IPS DF 4.7 (cell line): ENCODE measurements around the gene CAPNS1.
"Not testable (repeated sequence)": the region's sequence is repeated elsewhere in the genome, so short reads cannot be mapped to it uniquely, and the experiment has no call there.

Source experiments
- DNase-seq: peaks from one replicate; pipeline ENCODE4 v3.0.0-alpha.2; 2013; ENCODE audit warnings: low spot score; ENCODE audit errors: extremely low read depth

The CAPNS1 gene

DNA sequence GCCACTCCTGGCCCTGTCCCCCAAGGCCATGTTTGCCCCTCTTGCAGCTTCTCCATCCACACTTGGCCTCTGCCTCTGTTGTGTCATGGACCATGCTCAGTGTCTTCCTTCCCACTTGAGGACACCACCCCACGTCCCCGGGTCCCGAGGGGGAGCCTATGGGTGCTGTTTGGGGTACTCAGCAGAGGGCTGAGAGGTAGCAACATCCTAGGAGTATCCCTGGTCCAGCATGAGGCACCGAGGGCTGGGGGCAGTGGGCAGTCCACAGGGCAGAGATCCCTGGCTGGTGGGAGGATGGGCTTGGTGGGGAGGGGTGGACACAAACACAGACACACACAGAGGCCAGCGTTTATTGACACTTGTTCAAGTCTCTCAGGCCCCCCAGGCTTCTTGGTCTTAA, 10.7 kb downstream of the CAPNS1 start:
- no peak for DNase-seq

DNA sequence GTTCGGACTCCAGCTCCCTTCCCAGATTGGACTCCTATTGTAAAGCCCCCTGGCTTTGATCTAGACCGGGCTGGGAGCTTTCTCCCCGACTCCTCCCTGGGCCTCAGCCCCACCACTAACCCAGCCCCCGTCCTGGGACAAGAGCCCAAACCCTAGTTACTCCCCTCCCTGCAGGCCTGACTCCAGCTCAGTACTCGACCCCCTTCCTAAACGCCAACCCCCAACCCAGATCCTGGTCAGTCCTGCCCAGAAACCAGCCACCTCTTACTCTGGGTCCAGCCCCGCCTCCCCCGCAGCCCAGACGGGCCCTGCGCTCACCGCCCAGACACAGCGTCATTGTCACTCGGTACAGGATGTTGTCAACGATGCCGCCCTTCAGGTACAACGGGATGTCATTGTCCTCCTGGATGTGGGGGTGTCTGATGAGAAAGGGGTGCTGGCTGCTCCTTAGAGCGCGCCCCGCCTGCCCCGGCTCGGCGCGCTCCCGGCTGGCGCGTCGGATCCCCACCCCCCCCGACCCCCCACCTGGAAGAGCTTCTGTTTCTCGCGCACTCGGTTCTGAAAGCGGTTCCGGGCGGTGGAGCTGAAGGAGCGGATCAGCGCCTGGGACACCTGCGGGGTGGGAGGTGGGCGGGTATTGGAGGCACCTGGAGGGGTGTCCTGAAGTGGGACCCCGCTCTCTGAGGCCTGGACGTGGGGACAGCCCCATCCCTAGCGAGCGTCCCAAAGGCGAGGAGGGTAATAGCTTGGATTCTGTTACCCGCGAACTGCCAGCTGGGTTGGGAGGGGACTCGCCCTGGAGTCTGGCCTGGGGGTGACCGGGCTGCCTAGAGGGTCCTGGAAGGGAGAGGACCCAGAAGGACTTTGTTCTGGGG, 11.5 kb downstream of the CAPNS1 start:
- no peak for DNase-seq

DNA sequence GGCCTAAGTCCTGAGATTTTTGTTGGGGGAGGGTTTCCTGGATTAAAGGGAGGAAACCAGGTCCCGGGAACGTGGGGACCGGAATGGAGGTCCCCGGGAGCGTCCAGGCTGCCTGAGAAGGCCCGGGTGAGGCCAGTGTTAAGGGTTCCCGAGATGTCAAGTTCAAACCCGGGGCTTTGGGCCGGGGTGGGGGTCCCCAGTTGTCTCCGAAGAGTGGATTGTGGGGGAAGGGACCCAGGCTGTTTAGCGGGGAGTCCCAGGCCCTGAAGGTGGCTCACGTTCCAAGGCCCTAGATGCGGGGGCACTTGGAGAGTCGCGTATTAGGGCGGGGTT, 12.1 kb downstream of the CAPNS1 start:
- no peak for DNase-seq

DNA sequence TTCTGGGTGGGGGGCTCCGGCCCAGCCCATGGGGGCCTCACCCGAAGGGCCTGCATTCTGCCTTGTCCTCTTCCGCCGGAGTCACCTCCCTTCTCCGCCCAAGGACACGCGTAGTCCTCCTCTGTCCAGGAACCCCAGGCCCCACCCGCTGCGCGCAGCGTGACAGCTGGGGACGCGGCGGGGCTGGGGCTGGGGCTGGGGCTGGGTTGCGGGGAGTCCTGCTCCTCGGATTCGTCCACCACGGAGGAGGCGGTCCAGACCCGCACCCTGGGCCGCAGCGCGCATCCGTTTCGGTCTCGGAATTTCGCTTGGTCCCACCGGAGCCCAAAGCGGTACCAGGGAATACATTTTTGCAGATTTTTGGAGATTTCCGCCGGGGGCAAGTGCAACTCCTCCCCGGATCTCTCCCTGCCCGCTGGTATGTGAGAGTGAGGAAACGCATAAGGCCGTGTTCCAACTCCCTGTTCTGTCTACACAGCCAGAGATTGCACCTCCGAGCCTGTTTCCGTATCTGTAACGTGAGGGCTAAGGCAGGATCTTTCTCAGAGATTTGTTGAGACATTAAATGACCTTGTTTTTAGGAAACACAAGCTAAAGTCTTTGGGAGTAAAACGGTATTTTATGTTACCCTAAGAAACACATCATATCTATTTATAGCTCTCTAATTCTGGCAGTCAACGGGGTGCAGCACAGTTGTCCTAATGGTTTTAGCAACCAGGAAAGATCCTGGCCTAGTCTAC, 12.7 kb downstream of the CAPNS1 start, which contains the start of gene COX7A1:
TSS of gene COX7A1 (minus strand) at position 96 of the 740 bp plus-strand sequence. CDS start at position 56, 40 bp downstream.
- DNase-seq: no peak

DNA sequence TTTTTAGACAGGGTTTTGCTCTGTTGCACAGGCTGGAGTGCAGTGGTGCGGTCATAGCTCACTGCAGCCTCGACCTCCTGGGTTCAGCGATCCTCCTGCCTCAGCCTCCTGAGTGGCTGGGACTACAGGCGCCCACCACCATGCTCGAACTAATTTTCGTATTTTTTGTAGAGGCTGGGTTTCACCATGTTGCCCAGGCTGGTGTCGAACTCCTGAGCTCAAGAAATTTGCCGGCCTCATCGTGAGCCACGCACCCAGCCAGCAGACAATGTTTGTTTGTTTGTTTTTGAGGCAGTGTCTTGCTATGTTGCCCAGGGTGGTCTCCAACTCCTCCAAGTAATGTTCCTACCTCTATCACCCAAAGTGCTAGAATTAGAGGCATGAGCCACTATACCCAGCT, 13.3 kb downstream of the CAPNS1 start:
- no peak for DNase-seq

DNA sequence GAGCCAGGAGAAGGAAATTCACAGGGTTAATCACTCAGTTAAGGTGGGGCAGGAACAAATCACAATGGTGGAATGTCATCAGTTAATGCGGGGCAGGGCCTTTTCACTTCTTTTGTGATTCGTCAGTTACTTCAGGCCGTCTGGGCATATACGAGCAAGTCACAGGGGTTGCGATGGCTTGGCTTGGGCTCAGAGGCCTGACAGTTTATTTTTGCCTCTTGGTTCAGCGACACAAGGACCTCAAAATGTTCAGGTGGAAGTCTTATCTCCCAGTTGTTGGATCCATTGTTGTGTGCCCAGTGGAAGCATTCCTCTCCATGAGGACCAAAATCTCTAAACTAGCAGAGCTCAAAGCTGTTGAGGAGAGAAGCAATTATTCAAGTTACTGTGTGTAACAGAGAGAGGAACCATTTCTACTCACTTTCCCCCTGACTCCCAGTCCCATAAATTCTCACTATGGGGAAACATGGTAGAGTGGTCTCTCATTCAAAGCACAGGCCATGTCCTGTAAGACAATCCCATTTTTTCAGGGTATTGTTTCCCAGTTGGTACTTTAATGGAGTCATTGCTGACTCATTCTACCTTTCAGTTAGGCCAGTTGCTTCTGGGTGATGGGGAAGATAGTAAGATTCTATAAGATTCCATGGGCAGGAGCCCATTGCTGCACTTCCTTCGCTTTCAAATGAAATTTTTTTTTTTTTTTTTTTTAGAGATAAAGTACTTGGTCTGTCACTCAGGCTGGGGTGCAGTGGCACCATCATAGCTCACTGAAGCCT, 21.1 kb downstream of the CAPNS1 start:
- DNase-seq: no peak

DNA sequence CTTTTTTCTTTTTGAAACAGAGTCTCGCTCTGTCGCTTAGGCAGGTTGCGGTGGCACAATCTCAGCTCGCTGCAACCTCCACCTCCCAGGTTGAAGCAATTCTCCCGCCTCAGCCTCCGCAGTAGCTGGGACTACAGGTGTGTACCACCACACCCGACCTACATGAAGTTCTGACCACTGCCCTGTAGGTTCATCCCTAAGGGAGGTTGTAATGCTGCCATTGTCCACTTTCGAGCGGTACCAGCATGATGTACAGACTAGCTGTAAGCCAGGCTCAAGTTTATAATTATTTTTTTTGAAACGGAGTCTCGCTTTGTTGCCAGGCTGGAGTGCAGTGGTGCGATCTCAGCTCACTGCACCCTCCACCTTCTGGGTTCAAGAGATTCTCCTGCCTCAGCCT, 23.9 kb downstream of the CAPNS1 start:
- no peak for DNase-seq

DNA sequence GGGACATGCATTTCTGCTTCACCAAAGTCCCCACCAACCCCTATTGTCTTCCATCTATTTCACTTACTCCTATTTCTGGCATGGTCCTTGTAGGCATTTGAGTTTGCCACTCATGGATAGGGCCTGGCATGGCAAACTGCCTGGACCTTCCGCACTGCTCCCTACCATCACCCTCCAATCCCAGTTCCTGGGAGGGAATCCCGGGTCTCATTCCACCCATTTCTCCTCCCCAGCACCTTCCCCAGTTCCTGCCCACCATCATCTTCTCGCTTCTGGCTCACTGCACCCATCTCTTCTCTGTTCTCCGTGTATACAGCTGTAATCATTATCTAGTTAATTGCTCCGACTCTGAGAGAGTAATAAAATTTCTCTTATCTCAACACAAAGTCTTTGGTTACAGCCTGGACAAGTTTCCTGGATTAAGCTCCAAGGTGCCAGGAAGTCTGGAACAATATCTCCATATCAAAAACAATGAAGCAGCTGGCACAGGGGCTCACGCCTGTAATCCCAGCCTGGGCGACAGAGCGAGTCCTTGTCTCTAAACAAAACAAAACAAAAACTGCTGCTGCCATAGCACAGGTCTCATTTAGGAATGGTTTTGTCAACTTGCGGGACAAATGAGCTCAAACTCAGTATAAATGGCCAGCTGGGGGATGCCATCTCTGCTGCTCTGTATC, 29.4 kb downstream of the CAPNS1 start:
- no peak for DNase-seq

DNA sequence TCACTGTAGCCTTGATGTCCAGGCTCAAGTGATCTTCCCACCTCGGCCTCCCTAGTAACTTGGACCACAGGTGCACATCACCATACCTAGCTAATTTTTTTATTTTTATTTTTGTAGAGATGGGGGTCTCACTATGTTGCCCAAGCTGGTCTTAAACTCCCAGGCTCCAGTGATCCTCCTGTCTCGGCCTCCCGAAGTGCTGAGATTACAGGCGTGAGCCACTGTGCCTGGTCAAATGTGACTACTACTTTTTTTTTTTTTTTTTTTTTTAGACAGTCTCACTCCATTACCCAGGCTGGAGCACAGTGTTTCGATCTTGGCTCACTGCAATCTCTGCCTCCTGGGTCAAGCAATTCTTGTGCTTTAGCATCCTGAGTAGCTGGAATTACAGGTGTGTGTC, 33.0 kb downstream of the CAPNS1 start:
- no peak for DNase-seq

DNA sequence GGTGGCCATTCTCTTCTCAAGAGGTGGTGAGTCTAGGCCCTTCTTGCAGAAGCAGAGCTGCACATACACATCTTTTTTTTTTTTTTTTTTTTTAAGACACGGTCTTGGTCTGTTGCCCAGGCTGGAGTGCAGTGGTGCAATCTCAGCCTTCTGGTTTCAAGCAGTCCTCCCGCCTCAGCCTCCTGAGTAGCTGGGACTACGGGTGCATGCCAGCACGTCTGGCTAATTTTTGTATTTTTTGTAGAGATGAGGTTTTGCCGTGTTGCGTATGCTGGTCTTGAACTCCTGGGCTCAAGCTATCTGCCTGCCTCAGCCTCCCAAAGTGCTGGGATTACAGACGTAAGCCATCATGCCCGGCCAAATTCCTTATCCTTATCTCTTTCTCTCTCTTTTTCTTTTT, 34.0 kb downstream of the CAPNS1 start:
- DNase-seq: not testable (repeated sequence)

DNA sequence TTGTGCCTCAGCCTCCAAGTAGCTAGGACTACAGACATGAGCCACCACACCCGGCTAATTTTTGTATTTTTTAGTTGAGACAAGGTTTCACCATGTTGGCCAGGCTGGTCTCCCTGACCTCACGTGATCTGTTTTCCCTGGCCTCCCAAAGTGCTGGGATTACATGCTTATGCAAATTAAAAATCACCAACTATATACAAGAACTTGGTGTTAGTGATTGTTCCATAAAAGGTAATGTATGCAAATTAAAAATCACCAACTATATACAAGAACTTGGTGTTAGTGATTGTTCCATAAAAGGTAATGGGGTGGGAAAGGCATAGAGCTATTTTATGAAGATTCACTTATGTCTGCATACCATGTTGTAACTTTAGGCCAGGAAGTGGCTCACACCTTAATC, 39.2 kb downstream of the CAPNS1 start:
- not testable (repeated sequence) for DNase-seq

DNA sequence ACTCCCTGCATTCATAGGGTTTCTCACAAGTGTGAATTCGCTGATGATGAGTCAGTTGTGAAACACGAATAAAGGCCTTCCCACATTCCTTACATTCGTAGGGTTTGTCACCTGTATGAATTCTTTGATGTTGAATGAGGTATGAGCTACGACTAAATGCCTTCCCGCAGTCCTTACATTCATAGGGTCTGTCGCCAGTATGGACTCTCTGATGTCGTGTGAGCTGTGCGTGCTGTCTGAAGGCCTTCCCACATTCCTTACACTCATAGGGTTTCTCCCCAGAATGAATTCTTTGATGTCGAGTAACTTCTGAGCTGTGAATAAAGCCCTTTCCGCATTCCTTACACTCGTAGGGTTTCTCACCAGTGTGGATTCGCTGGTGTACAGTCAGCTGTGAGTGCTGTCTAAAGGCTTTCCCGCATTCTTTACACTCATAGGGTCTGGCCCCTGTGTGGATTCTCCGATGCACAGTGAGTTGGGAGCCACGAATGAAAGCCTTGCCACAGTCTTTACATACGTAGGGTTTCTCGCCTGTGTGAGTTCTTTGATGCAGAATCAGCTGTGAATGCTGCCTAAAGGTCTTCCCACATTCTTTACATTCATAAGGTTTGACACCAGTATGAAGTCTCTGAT, 42.9 kb downstream of the CAPNS1 start:
- DNase-seq: peak; percentile 30

DNA sequence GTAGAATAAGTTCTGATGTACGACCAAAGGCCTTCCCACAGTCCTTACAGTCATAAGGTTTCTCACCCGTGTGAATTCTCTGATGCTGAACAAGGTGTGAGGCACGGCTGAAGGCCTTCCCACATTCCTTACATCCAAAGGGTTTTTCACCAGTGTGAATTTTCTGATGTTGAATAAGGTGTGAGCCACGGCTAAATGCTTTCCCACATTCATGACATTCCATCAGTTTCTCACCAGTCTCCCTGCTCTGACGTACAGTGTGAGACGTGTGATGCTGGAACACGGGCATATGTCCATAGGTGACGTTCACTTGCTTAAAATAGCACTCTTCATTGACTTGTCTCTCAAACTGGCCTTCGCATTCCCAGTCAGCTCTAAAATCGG, 43.4 kb downstream of the CAPNS1 start:
- DNase-seq: peak; percentile 16

DNA sequence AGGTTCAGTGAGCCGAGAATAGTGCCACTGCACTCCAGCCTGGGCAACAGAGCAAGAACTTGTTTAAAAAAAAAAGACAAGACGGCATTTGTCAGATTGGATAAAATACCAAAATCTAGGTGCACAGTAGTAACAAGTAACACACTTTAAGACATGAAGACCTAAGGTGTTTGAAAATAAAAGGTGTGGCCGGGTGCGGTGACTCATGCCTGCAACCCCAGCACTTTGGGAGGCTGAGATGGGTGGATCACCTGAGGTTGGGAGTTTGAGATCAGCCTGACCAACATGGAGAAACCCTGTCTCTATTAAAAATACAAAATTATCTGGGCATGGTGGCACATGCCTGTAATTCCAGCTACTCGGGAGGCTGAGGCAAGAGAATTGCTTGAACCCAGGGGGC, 46.9 kb downstream of the CAPNS1 start:
- not testable (repeated sequence) for DNase-seq

DNA sequence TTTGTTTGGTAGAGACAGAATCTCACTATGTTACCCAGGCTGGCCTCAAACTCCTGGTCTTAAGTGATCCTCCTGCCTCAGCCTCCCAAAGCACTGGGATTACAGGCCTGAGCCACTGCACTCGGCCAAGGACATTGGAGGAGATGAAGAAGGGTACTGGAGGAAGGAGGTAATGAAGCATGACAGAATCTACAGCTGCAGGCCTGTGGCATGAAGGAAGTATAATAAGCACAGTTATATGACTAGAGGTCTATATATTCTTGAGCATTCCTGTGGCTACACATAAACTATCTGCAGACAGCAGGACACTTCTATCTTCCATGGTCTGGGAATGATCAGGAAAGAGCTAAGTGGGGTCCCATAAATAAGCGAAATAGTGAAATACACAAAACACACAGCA, 56.4 kb downstream of the CAPNS1 start:
- no peak for DNase-seq

DNA sequence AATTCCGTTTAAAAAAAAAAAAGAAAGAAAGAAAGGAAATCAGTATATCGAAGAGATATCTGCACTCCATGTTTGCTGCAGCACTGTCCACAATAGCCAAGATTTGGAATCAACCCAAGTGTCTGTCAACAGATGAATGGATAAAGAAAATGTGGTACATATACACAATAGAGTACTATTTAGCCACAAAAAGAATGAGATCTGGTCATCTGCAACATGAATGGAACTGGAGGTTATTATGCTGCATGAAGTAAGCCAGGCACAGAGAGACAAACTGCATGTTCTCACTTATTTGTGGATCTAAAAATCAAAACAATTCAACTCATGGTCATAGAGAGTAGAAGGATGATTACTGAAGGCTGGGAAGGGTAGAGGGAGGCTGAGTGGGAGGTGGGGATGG, 58.3 kb downstream of the CAPNS1 start:
- DNase-seq: no peak
